Glutamatergic neuron (in vitro differentiated cells): ENCODE results near the gene CTNNA2. TPM values are rescaled to one million over a fixed set of nuclear protein-coding genes. Genes with fewer than 3 reads are reported as not detected.

Experiments
- DNase-seq: peaks from one replicate; pipeline ENCODE4 v3.0.0; 2022
- H3K27ac Mint-ChIP-seq: one replicate; pipeline ENCODE4 v1.8.0; 2020; ENCODE audit warnings: mild to moderate bottlenecking, mixed read lengths, inconsistent platforms; ENCODE audit not compliant: unreplicated experiment
- H3K27me3 Mint-ChIP-seq: one replicate; pipeline ENCODE4 v1.8.0; 2020; ENCODE audit warnings: mild to moderate bottlenecking, moderate library complexity, mixed read lengths, inconsistent platforms; ENCODE audit not compliant: unreplicated experiment
- H3K36me3 Mint-ChIP-seq: one replicate; pipeline ENCODE4 v1.8.0; 2020; ENCODE audit warnings: mild to moderate bottlenecking, mixed read lengths, inconsistent platforms; ENCODE audit not compliant: unreplicated experiment
- H3K4me1 Mint-ChIP-seq: one replicate; pipeline ENCODE4 v1.8.0; 2020; ENCODE audit warnings: mild to moderate bottlenecking, low read depth, mixed read lengths, inconsistent platforms; ENCODE audit not compliant: unreplicated experiment
- H3K4me3 Mint-ChIP-seq: one replicate; pipeline ENCODE4 v1.8.0; 2020; ENCODE audit warnings: mild to moderate bottlenecking, mixed read lengths, inconsistent platforms; ENCODE audit not compliant: unreplicated experiment
- H3K9me3 Mint-ChIP-seq: one replicate; pipeline ENCODE4 v1.8.0; 2020; ENCODE audit warnings: mild to moderate bottlenecking, moderate library complexity, mixed read lengths, inconsistent platforms; ENCODE audit not compliant: unreplicated experiment
- CTCF ChIP-seq: fragments of 200-600 bp; sonication (generic); IDR thresholded peaks from one replicate; pipeline ENCODE4 v1.5.0; 2021; ENCODE audit not compliant: partially characterized antibody, unreplicated experiment
- total RNA-seq: library from RNA; stranded (reverse); fragmentation: NEBNext Ultra II Directional; extraction: Animal tissue kit (Norgen Biotek cat#: 25700); gene quantifications from one replicate; pipeline ENCODE4 v1.2.1, GENCODE V29; 2021; ENCODE audit not compliant: unreplicated experiment

The CTNNA2 gene
- total RNA-seq, 1 donor from 2014 or later: 76.2 TPM

GRCh38 chr2:80335411-80335810, 822.6 kb downstream of the CTNNA2 start:
- H3K27me3 Mint-ChIP-seq: no peaks in the 10 kb centered on the region
- no peak overlapping the region for H3K4me3 Mint-ChIP-seq

GRCh38 chr2:80338794-80339193, 825.9 kb downstream of the CTNNA2 start:
- H3K9me3 Mint-ChIP-seq: no peaks in the 10 kb centered on the region
- TF ChIP-seq CTCF: no peak
- H3K4me1 Mint-ChIP-seq: peaks cover 12% of the 10 kb centered on the region
- no peak overlapping the region for H3K27ac Mint-ChIP-seq
- H3K27me3 Mint-ChIP-seq: no peaks in the 10 kb centered on the region
- no peak for DNase-seq
- no peak overlapping the region for H3K4me3 Mint-ChIP-seq
- H3K36me3 Mint-ChIP-seq: no peaks in the 10 kb centered on the region

More at GRCh38 chr2:80335411-80335810, 822.6 kb downstream of the CTNNA2 start:
- H3K4me1 Mint-ChIP-seq: peaks cover 19% of the 10 kb centered on the region
- no peaks in the 10 kb centered on the region for H3K36me3 Mint-ChIP-seq
- no peak for TF ChIP-seq CTCF
- no peak overlapping the region for H3K27ac Mint-ChIP-seq
- H3K9me3 Mint-ChIP-seq: no peaks in the 10 kb centered on the region
- no peak for DNase-seq

- no peak for DNase-seq
- Mint-ChIP-seq H3K27me3 (no peaks in the 10 kb centered on the region), H3K27ac (no peak overlapping the region), H3K4me1 (peaks cover 7% of the 10 kb centered on the region), H3K36me3 (no peaks in the 10 kb centered on the region), H3K9me3 (no peaks in the 10 kb centered on the region), H3K4me3 (no peak overlapping the region)
- no peak for TF ChIP-seq CTCF
Observed at GRCh38 chr2:80340022-80340421, 827.2 kb downstream of the CTNNA2 start.

- Mint-ChIP-seq H3K4me1 (peaks cover 3% of the 10 kb centered on the region), H3K9me3 (no peaks in the 10 kb centered on the region), H3K36me3 (no peaks in the 10 kb centered on the region), H3K27ac (no peak overlapping the region), H3K27me3 (no peaks in the 10 kb centered on the region), H3K4me3 (no peak overlapping the region)
- DNase-seq: no peak
- no peak for TF ChIP-seq CTCF
Observed at GRCh38 chr2:80348078-80348477, 835.2 kb downstream of the CTNNA2 start.

GRCh38 chr2:80348953-80349352, 836.1 kb downstream of the CTNNA2 start:
- H3K36me3 Mint-ChIP-seq: no peaks in the 10 kb centered on the region
- H3K27me3 Mint-ChIP-seq: no peaks in the 10 kb centered on the region
- peaks cover 4% of the 10 kb centered on the region for H3K4me1 Mint-ChIP-seq
- TF ChIP-seq CTCF: no peak
- no peak overlapping the region for H3K27ac Mint-ChIP-seq
- DNase-seq: no peak
- no peak overlapping the region for H3K4me3 Mint-ChIP-seq
- H3K9me3 Mint-ChIP-seq: no peaks in the 10 kb centered on the region
